Spleen (tissue), 7 donors: ENCODE measurements around the gene GNL3.

Experiments
- POLR2A ChIP-seq, 3 donors: fragments of 450-650 bp; IDR thresholded peaks; one replicate each; pipeline ENCODE4 v1.5.1; 2017; ENCODE audit warnings: antibody characterized with exemption in 3 of 3, mild to moderate bottlenecking in 1 of 3
- TF ChIP-seq, protein P1 (sequence below), 11 experiments: fragments of 200-600 bp in 7 of 11; fragments of 450-650 bp in 4 of 11; sonication (generic) in 4 of 11; IDR thresholded peaks in 8 of 11; conservative IDR thresholded peaks in 3 of 11; 1 replicate in 7 of 11; 2 replicates in 4 of 11; pipeline versions ENCODE4 v1.4.0 to v1.8.0; 2016 to 2021; ENCODE audit warnings: antibody characterized with exemption in 11 of 11, inconsistent platforms in 4 of 11, mild to moderate bottlenecking in 1 of 11
- donor health status: DM: no; HTN: no; CAD: no; lungs with moderate emphysema.
- donor health status: DM: no; HTN: no; CAD: no.
- donor health status: DM: no; HTN: no; CAD: no.

DNA sequence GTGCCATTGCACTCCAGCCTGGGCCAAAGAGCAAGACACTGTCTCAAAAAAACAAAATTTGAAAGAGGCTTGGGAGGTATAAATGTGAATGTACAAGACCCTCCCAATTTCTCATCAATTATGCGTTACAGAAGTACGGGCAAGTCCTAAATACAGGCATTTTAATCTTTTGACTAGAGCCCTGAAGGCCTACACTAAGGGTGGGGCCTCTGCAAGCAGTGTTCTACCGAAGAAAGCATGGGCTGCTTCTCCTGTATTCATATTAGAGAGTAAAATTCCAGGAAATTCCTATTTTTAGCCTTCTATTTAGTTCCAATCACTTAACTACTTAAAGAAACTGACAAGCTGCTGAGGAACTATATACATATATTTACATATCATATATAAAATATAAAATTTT lies 25.8 kb upstream of the GNL3 start:
- no peak for TF ChIP-seq POLR2A (IDR thresholded peaks at IDR 0.05)
- TF ChIP-seq, protein P1, sequence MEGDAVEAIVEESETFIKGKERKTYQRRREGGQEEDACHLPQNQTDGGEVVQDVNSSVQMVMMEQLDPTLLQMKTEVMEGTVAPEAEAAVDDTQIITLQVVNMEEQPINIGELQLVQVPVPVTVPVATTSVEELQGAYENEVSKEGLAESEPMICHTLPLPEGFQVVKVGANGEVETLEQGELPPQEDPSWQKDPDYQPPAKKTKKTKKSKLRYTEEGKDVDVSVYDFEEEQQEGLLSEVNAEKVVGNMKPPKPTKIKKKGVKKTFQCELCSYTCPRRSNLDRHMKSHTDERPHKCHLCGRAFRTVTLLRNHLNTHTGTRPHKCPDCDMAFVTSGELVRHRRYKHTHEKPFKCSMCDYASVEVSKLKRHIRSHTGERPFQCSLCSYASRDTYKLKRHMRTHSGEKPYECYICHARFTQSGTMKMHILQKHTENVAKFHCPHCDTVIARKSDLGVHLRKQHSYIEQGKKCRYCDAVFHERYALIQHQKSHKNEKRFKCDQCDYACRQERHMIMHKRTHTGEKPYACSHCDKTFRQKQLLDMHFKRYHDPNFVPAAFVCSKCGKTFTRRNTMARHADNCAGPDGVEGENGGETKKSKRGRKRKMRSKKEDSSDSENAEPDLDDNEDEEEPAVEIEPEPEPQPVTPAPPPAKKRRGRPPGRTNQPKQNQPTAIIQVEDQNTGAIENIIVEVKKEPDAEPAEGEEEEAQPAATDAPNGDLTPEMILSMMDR (IDR thresholded peaks at IDR 0.05 in 8 of 11, conservative IDR thresholded peaks at IDR 0.05 in 3 of 11) = no peak
